ENCODE results near the gene CCM2.
A peak's percentile ranks its signal among the peaks of the same experiment; 100 is the strongest.
"Not testable (repeated sequence)": the region's sequence is repeated elsewhere in the genome, so short reads cannot be mapped to it uniquely, and the experiment has no call there.

The CCM2 gene

DNA sequence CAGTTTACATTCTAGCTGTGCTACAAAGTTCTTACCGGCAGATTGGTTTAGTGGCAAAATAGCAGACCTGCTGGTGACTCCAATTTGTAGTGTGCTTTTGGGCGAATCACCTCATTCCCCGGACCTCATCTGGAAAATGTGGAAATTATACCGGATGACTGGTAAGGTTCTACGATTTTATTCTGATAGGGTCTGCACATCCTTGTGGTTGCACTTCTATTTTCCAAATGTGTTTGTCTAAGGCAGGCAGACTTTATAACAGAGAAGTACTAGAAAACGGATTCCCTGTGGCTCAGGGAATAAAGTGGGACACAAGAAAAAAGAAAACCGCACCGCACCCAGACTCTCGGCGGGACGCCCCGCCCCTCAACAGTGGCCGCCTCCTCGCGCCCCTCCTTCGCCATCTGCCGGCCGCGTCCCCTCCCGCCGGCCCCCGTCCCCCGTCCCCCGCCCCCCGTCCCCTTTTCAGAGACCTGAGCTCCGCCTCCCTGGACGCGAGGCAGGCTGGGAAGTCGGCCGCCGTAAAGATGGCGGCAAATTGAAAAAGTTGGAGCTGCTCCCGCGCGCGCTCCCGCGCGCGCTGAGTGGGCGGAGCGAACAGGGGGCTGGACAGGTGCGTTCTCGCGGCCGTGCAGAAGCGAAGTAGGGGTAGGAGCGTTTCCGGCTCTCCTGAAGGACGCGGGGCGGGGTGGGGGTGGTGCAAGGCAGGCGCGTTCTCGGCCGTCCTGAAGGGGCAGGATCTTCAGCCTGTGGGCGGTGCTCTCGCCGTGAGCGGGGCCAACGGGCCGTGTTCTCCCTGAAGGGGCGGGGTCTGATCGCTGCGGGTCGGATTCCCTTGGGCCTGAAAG is 532 bp upstream of the CCM2 start:
- peak; percentile 99 for DNase-seq (ENCODE audit: low spot score)

DNA sequence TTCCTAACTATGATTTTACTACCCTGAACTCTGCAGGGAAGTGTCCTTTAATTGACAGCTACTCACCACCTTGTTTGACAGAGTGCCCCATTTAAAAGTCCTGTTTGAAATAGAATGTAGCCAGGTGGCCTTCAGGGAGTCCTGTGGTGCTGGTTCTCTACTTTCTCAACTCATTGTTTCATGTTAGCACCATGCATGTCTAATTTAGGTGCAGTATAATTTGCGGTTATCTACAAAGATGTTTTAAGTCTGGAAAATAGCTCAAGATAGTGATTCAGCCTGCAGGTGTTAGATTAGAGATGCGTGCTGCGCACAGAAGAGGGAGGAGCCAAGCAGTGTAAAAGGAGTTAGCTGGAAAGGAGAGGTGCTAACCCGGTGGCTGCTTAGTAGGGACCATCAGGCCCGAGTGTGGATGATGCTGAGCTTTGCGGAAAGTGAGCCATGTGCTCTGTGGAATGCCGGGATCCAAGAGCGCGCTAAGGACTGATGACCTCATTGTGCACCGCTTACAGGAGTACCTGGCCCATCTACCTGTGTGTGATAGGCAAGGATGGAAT is 1.2 kb downstream of the CCM2 start:
- no peak for DNase-seq (ENCODE audit: low spot score)

DNA sequence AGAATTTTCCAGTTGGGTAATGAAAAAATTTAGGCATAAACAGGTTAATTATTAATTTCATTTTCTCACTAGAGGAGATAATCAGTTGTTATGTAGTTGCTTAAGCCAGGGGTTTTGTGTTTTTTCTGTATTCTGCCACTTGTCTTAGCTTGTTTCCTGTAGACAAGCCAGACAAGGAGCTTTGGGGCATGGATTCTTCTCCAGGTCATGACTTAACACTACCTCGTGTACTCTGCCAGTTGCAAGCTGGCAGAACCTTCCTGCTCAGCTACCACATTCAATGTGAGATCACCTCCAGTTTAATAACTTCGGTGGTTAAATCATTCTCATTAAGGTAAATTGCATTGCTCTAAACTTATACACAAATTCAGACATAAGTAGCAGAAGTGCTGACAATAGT is 1.8 kb downstream of the CCM2 start:
- DNase-seq (ENCODE audit: low spot score): no peak

DNA sequence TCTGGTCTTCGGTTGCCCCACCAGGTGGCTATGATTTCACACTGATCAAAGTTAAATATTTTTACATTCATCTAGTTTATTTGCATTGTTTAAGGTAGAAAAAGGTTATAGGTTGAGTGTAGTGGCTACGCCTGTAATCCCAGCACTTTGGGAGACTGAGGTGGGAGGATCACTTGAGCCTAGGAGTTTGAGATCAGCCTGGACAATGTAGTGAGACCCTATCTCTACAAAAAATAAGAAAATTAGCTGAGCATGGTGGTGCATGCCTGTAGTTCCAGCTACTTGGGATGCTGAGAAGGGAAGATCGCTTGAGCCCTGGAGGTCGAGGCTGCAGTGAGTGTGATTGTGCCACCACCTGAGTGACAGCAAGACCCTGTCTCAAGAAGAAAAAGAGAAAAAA is 3.8 kb downstream of the CCM2 start:
- no peak for DNase-seq (ENCODE audit: low spot score)

DNA sequence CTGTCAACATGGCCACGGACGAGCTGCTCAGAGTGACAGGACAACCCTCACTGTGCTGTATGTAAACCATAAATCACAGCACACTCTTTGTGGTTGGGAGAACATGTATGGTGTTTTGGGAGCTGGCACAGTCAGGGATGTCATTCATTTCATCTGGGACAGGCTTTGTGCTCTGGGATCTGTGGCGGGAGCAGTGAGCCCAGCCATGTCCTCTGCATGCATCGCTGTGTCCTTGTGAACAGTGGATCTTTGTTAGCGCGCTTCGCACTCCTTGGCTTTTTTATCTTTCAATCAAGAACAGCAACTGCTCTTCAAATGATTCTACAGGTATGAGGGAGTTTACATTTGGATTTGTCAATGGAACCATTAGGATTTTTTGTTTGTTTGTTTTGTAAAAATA is 7.1 kb downstream of the CCM2 start:
- DNase-seq (ENCODE audit: low spot score): peak; percentile 47

DNA sequence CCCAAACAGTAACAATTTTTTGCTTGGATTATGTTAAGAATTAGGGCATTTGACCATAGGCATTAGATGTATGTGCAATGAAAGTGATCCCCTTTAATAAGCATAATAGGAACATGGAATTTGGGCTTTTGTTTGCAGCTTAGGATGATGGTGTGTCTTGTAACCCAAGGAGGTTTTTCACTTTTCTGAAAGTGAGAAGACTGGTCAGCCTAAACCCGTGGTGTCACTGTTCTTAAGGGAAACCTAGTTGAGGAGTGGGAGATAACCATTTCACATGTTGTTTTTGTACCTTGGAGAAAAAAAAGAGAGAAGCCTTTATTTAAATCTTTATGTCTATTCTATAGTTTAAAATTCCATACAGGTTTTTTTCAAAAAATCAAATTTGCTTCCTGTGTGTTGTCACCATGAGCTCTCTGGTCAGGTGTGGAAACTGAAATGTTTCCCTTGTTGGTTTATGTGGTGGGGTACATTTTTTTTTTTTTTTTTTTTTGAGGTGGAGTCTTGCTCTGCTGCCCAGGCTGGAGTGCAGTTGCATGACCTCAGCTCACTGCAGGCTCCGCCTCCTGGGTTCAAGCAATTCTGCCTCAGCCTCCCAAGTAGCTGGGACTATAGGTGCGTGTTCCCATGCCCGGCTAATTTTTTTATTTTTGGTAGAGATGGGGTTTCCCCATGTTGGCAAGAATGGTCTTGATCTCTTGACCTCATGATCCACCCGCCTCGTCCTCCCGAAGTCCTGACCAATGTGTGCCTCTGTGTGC is 7.7 kb downstream of the CCM2 start:
- no peak for DNase-seq (ENCODE audit: low spot score)

DNA sequence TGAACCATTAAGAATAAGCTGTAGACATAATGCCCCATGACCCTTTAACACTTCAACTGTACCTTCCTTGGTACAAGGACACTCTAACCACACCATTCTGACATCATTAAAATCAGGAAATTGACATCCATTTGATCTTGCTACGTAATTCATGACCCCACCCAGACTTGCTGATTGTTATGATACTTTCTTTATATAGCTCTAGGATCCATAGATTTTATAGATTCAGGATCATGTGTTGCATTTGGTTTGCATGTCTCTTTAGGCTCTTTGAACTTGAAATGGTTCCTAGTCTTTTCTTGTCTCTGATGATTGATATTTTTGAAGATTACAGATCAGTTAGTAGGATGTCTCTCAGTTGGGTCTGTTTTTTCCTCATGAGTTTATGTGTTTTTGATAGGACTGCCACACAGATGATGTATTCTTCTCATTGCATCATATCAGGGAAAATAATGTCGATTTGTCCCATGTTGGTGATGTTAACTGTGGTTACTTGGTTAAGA is 13.5 kb downstream of the CCM2 start:
- DNase-seq (ENCODE audit: low spot score): no peak

DNA sequence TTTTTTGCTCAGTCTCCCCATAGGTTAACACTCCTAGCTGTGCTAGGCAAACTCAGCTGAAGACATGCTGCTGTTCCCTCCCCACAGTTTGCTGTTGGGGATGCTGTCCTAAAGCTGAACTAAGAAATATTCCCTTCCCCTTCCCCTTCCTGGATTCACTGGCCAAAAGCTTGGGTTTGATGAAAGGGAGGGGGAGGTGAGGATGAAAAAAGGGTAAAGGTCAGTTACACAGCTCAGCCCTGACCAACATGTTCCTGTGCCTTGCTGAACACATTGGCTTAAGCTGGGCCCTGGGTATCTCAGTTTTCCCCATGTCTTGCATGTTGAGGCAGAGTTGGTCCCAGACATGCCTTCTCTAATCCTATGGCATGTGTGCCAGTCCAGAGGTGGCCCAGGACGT is 15.3 kb downstream of the CCM2 start:
- DNase-seq (ENCODE audit: low spot score): no peak

DNA sequence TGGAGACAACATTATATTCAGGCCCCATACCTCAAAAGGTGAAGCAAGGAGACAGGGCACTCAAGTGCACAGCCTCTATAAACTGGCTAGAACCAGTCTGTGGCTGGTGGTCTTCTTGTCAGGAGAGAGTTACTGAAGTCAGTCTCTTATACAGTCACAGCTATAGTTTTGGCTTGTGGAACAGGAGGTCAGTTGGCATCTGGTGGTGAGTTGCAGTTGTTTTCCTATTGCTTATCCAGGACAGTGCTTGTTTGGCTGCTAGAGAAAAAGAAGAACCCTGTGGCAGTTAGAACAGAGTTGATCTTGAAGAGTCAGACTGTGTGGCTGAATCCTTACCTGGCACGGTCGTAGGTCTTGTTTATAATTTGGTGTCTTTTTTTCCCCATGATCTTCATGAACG is 17.3 kb downstream of the CCM2 start:
- DNase-seq (ENCODE audit: low spot score): no peak

DNA sequence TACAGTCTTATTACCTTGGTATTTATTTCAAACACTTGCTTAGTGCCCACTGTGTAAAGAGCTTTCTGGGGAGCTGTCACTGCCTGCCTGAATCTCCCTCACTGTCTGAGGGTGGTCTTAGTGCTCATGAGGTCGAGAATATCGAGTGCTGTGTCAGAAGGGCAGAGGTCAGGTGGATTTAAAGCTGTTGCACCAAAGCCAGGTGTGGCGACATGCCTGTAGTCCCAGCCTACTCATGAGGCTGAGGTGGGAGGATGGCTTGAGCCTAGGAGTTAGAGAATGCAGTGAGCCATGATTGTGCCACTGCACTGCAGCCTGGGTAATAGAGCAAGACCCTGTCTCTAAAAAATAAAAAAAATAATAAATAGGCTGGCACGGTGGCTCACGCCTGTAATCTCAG is 20.9 kb downstream of the CCM2 start:
- DNase-seq (ENCODE audit: low spot score): no peak

DNA sequence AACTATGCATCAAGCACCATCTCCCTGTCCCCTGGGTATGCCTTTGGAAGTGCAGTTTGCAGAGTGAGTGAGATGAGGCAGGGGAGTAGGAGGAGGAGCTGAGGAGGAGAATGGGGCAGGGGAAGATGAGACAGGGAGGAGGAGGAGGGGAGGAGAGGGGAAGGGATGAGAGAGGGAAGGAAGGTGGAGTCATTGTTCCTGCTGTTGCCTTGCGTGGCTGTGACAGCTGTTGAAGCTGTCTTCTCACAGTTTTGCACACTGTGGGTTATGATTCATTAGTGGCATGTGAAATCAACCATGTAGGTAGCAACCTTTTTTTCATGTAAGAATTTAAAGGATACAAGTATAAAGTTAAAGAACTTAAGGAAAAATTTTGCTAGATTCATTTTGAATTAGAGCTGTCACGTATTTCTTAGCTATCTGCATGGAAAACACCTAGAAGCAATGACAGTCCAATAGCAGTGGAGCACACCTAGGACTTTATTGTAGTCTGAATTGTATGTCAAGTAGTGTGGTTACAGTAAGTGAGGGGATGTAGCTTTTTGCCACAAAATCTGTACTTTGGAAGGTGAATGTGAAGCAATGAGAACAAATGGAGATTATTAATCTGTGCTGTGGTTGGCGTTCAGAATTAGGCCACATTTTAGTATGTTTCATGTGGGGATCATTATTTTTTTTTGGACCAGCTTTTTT is 21.7 kb downstream of the CCM2 start:
- DNase-seq (ENCODE audit: low spot score): peak; percentile 83

DNA sequence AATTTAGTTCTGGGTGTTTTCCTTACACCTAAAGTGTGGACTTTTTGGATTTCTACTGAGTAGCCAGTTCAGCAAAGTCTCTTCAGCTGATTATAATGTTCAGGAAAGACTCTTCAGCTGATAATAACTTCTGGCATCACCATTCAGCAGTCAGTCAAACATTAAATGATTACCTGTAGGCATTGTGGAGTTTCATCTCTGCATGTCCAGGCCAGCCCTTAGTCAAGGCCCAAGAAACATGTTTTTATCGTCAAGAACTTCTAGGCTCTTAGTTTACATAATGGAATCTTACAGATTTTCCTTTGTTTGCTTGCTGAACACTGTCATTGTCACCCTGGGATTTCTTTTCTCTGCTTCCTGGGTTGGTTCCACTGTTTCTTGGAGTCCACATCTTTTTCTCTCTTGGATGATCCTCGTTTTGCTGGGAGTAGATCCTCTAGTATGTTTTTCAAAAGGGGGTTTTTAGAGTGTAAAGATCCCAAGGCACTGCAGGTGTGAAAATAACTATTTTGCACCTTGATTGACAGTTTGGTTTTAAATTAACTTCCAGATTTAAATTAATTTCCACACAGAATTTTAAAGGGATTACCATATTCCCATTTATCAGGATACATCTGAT is 24.2 kb downstream of the CCM2 start:
- no peak for DNase-seq (ENCODE audit: low spot score)

DNA sequence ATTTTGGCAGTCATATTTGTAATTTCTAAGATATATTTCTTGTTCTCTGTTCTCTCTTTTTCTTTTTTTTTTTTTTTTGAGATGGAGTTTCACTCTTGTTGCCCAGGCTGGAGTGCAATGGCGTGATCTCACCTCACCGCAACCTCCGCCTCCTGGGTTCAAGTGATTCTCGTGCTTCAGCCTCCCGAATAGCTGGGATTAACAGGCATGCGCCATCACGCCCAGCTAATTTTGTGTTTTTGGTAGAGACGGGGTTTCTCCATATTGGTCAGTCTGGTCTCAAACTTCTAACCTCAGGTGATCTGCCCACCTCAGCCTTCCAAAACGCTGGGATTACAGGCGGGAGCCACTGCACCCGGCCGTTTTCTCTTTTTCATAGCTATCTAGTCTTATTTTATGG is 25.5 kb downstream of the CCM2 start:
- not testable (repeated sequence) for DNase-seq (ENCODE audit: low spot score)

DNA sequence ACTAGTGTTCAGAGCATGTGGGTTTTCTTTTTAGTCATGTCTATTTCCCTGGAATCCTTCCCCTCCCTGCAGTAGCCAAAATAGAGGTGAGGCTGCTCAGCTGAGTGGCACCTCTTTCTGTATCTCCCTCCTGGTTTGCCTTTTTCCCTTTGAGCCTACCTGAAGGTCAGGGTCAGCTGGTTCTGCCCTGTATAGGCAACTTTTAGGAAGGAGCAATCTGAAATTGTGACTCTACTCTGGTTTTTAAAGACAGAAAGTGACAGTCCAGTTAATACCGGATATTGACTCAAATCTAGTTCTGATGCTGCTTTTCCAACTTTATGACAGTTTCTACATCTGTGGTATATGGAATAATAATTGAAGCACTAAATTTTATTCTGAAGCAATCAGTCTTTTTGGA is 26.0 kb downstream of the CCM2 start:
- no peak for DNase-seq (ENCODE audit: low spot score)

DNA sequence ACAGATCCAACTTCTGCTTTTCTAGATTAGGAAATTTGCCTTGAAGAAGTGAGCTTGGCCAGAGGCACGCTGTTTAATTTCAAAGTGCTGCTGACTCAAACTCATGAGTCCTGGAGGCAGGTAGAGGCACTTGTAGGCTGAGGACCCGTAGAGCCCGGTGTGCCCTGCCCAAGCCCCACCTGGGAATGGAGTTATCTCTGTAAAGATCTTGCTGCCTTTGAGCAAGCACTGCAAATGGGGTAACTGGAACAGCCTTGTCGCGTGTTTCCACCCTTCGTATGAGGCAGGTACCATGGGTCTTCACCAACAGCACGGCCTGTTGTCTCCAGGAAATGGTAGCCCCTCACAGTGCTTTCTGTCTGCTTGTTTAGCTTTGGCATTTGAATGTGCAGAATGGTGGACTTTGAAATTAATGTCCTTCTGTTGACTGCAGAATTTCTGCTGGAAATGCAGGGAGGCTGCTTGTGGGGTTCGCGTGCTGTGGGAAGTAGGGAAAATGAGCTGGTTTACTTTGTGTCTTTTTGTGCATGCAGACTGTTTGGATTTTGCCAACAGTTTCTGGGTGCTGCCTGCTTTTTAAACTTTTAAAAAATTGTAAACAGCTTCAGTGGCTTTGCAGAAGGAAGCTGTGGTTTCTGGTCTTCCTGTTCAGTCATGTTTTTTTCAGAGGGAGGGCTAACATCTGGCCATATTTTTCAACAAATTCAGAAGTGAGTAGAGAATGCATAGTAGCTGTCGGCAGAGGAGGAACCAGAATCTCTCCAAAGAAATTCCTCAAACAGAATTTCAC is 27.2 kb downstream of the CCM2 start:
- no peak for DNase-seq (ENCODE audit: low spot score)

DNA sequence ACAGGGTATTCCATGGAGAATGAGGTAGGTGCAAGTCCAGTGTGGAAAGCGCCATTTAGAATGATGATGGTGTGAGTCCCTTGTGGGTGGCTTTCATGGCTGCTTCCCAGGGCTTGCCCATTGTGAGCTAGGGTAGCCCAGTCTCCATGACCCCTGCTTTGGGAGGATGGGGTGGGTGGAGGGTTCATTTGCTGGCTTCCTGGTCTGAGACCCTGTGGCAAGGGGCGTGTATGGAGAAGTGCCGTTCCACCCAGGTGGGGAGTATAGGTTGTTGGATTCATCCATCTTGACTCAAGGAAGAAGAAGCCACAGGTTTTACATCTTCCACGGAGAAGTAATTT is 27.7 kb downstream of the CCM2 start:
- no peak for DNase-seq (ENCODE audit: low spot score)

DNA sequence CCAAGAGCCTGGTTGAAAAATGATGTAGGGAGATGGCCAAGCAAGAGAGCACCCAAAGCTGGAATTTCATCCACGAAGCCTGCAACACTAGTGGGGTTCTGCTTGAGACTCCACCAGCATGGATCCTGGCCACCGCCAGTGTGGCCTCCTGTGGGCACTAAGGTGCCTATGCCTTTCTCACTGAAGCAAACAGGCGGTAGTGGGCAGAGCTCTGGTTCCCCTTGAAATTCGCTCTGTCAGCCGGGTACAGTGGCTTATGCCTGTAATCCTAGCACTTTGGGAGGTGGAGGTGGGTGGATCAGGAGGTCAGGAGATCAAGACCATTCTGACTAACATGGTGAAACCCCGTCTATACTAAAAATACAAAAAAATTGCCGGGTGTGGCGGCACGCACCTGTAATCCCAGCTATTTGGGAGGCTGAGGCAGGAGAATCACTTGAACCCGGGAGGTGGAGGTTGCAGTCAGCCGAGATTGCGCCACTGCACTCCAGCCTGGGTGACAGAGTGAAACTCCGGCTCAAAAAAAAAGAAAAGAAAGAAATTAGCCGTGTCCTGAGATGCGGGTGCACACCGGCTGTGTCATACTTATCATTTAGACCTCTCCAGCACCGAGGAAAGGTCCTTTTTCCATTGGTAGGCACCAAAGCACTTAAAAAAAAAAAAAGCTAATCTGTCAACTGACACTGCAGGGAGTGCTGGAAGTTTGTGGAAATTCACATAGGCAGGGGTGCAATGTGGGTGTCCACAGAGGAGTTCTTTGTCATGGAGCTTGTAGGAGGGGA is 28.3 kb downstream of the CCM2 start:
- DNase-seq (ENCODE audit: low spot score): peak; percentile 39

DNA sequence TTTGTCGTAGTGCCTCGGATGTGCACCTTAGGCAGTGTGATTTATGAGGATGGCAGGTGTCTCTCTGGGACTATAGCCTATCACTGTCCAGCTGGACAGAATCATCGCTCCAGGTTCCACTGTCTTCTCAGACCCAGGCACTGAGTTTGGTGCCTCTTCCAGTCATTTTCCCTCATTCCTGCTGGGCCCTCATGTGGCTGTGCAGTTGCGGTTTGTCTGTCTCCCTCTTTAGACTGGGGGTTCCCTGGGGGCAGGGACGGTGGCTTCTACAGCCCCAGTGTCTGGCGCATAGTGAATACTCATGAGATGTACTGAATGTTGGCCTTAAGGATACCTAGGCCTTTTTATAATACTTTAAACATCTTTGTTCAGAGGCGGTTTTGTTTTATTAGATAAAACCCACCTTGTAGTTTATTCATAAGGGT is 28.9 kb downstream of the CCM2 start:
- DNase-seq (ENCODE audit: low spot score): no peak

DNA sequence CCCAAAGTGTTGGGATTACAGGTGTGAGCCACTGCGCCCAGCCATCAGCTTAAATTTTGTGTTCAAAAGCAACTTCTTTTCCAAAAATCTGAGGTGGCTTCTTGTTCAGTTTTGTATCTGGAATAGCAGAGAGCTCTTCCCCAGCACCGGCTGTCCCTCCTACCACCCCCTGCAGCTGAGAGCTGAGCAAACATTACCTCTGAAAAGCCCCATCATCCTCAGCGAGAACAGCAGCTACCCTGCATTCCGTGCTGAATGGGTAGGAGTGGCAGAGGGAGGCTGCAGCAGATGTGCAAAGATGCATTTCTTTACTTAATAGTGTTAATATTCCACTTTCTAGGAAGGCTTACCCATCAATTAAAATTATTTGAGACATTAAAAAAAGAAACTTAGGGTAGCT is 31.8 kb downstream of the CCM2 start:
- peak; percentile 75 for DNase-seq (ENCODE audit: low spot score)

DNA sequence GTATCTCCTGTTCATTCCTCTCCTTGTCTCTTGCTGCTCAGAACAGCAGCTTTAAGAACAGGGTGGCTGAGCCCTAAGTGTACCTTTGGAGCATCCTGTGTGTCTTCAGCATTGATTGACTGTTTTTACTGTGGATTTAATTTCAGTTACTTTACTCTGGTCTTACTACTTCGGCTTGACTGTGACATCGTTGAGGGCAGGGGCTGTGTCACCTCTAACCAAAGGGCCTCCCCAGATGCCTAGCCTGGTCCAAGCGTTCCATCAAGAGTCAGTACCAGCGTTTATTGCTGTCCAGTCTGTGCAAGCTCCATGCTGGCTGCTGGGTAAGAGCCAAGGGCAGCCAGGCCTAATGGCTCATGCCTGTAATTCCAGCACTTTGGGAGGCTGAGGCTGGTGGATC is 32.4 kb downstream of the CCM2 start:
- no peak for DNase-seq (ENCODE audit: low spot score)

Data from putamen (tissue), 1 donor.